ENCODE measurements around the gene ULK1.

The ULK1 gene

DNA sequence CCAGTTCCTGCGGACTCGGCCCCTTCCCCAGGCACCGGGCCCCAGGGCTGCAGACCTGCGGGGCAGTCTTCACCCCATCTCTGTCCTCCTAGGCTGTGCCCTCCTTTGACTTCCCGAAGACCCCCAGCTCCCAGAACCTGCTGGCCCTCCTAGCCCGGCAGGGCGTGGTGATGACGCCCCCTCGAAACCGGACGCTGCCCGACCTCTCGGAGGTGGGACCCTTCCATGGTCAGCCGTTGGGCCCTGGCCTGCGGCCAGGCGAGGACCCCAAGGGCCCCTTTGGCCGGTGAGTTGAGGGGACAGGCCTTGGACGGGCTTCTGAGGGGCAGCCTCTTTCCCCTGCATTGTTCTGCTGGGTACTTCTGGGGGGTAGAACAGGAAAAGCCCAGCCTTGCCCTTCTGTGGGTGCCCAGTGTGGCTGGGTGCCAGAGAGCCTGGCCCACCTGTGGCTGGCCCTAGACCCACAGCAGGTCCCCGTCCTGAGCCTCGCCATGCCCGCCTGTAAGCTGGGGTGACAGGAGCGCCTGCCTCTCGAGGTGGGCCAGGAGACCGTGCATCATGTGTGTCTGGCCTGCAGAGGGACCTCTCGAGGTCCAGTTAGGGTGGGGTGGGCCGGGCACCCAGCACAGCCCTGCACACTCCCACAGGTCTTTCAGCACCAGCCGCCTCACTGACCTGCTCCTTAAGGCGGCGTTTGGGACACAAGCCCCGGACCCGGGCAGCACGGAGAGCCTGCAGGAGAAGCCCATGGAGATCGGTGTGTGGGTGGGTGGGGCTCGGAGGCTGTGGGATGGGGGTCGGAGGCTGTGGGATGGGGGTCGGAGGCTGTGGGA lies 22.1 kb downstream of the ULK1 start:
- TF ChIP-seq, protein P1, sequence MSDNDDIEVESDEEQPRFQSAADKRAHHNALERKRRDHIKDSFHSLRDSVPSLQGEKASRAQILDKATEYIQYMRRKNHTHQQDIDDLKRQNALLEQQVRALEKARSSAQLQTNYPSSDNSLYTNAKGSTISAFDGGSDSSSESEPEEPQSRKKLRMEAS (IDR thresholded peaks at IDR 0.05) = no peak
- TF ChIP-seq CREB1 (IDR thresholded peaks at IDR 0.05; ENCODE audit: low read depth) (no peak), TAF1 (IDR thresholded peaks at IDR 0.05; ENCODE audit: low read depth) (no peak), NFIC (IDR thresholded peaks at IDR 0.05) (no peak), CEBPB (IDR thresholded peaks at IDR 0.05) (no peak), TEAD4 (IDR thresholded peaks at IDR 0.05) (no peak), ZBTB7A (IDR thresholded peaks at IDR 0.05; ENCODE audit: low read depth) (no peak), RAD21 (IDR thresholded peaks at IDR 0.05; ENCODE audit: low read depth) (no peak), EP300 (IDR thresholded peaks at IDR 0.05; ENCODE audit: borderline replicate concordance) (no peak), TCF12 (IDR thresholded peaks at IDR 0.05; ENCODE audit: low read depth) (no peak), EGR1 (IDR thresholded peaks at IDR 0.05) (no peak), FOXM1 (IDR thresholded peaks at IDR 0.05; ENCODE audit: borderline replicate concordance, low read depth) (no peak), YY1 (IDR thresholded peaks at IDR 0.05; ENCODE audit: low read depth) (no peak)
- TF ChIP-seq, protein P2, sequence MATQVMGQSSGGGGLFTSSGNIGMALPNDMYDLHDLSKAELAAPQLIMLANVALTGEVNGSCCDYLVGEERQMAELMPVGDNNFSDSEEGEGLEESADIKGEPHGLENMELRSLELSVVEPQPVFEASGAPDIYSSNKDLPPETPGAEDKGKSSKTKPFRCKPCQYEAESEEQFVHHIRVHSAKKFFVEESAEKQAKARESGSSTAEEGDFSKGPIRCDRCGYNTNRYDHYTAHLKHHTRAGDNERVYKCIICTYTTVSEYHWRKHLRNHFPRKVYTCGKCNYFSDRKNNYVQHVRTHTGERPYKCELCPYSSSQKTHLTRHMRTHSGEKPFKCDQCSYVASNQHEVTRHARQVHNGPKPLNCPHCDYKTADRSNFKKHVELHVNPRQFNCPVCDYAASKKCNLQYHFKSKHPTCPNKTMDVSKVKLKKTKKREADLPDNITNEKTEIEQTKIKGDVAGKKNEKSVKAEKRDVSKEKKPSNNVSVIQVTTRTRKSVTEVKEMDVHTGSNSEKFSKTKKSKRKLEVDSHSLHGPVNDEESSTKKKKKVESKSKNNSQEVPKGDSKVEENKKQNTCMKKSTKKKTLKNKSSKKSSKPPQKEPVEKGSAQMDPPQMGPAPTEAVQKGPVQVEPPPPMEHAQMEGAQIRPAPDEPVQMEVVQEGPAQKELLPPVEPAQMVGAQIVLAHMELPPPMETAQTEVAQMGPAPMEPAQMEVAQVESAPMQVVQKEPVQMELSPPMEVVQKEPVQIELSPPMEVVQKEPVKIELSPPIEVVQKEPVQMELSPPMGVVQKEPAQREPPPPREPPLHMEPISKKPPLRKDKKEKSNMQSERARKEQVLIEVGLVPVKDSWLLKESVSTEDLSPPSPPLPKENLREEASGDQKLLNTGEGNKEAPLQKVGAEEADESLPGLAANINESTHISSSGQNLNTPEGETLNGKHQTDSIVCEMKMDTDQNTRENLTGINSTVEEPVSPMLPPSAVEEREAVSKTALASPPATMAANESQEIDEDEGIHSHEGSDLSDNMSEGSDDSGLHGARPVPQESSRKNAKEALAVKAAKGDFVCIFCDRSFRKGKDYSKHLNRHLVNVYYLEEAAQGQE (IDR thresholded peaks at IDR 0.05; ENCODE audit: low read depth) = no peak
- TF ChIP-seq, protein P3, sequence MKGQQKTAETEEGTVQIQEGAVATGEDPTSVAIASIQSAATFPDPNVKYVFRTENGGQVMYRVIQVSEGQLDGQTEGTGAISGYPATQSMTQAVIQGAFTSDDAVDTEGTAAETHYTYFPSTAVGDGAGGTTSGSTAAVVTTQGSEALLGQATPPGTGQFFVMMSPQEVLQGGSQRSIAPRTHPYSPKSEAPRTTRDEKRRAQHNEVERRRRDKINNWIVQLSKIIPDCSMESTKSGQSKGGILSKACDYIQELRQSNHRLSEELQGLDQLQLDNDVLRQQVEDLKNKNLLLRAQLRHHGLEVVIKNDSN (IDR thresholded peaks at IDR 0.05) = no peak

DNA sequence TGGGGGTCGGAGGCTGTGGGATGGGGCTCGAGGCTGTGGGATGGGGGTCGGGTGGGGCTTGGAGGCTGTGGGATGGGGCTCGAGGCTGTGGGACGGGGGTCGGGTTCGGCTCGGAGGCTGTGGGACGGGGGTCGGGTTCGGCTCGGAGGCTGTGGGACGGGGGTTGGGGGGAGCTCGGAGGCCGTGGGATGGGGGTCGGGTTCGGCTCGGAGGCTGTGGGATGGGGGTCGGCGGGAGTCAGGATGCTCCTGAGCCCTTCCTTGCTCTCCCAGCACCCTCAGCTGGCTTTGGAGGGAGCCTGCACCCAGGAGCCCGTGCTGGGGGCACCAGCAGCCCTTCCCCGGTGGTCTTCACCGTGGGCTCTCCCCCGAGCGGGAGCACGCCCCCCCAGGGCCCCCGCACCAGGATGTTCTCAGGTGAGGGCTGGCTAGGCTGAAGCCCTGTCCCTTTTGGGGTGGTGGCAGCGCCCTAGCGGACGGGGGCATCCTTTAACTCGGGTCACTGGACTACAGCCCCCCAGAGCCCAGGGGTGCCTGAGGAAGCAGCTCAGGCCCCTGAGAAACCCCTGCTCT lies 22.8 kb downstream of the ULK1 start:
- no peak for TF ChIP-seq RAD21 (IDR thresholded peaks at IDR 0.05; ENCODE audit: low read depth)
- no peak for TF ChIP-seq YY1 (IDR thresholded peaks at IDR 0.05; ENCODE audit: low read depth)
- TF ChIP-seq, protein P1 (IDR thresholded peaks at IDR 0.05) = no peak
- no peak for TF ChIP-seq ZBTB7A (IDR thresholded peaks at IDR 0.05; ENCODE audit: low read depth)
- no peak for TF ChIP-seq CEBPB (IDR thresholded peaks at IDR 0.05)
- no peak for TF ChIP-seq NFIC (IDR thresholded peaks at IDR 0.05)
- TF ChIP-seq, protein P2 (IDR thresholded peaks at IDR 0.05; ENCODE audit: low read depth) = no peak
- no peak for TF ChIP-seq TEAD4 (IDR thresholded peaks at IDR 0.05)

DNA sequence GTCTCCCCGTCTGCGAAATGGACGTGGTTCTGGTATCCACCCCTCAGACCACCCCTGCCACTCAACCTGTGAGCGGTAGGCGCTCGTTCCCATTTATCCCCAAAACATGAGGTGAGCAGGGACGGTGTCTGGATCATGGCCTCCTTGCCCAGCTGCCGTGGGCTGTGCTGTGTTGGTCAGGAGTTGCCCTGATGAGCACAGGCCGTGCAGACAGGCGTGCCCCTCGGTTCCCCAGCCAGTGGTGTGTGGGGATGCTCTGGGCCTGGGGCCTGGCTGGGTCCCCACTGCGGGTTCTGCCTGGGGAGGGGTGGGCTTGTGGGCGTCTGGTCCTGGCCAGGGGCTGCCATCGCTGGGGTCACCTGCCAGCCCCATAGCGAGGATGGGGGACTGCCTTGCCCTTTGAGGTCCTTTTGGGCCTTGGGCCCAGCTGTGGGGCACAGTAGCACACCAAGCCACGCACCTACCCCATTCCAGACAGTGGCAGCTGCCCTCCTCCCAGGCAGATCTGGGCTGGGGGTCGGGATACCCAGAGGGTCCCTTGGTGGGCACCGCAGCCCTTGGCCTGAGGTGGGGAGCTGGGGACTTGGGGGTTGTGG lies 23.4 kb downstream of the ULK1 start:
- TF ChIP-seq TAF1 (IDR thresholded peaks at IDR 0.05; ENCODE audit: low read depth) (no peak), CREB1 (IDR thresholded peaks at IDR 0.05; ENCODE audit: low read depth) (no peak)

DNA sequence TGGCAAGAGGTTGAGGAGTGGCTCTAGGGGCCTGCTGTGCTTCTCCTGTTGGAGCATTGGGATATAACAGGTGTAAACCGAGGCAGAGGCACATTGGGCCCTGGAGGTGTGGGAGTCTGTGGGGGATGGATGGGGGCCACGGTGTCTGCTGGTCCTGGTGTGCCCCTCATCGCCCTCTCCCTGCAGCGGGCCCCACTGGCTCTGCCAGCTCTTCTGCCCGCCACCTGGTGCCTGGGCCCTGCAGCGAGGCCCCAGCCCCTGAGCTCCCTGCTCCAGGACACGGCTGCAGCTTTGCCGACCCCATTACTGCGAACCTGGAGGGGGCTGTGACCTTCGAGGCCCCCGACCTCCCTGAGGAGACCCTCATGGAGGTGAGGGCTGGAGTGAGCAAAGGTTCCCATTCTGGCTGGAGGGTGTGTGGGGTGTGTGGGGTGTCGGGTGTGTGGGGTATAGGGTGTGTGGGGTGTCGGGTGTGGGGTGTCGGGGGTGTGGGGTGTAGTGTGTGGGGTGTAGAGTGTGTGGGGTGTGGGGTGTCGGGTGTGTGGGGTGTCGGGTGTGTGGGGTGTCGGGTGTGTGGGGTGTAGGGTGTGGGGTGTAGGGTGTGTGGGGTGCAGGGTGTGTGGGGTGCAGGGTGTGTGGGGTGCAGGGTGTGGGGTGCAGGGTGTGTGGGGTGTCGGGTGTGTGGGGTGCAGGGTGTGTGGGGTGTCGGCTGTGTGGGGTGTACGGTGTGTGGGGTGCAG lies 24.1 kb downstream of the ULK1 start:
- TF ChIP-seq, protein P3 (IDR thresholded peaks at IDR 0.05) = no peak
- no peak for TF ChIP-seq YY1 (IDR thresholded peaks at IDR 0.05; ENCODE audit: low read depth)
- no peak for TF ChIP-seq CREB1 (IDR thresholded peaks at IDR 0.05; ENCODE audit: low read depth)

DNA sequence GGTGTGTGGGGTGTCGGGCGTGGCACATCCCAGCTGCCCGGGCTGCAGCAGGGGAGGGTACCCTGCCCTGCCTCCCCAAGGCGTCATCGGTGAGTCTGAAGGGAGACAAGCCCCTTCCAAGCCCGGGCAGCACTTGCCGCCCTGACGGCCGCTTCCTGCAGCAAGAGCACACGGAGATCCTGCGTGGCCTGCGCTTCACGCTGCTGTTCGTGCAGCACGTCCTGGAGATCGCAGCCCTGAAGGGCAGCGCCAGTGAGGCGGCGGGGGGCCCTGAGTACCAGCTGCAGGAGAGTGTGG lies 24.6 kb downstream of the ULK1 start:
- no peak for TF ChIP-seq CREB1 (IDR thresholded peaks at IDR 0.05; ENCODE audit: low read depth)
- TF ChIP-seq RAD21 (IDR thresholded peaks at IDR 0.05; ENCODE audit: low read depth) = no peak
- TF ChIP-seq, protein P2 (IDR thresholded peaks at IDR 0.05; ENCODE audit: low read depth) = no peak
- no peak for TF ChIP-seq FOXM1 (IDR thresholded peaks at IDR 0.05; ENCODE audit: borderline replicate concordance, low read depth)
- TF ChIP-seq EGR1 (IDR thresholded peaks at IDR 0.05) = no peak
- TF ChIP-seq, protein P3 (IDR thresholded peaks at IDR 0.05) = no peak
- no peak for TF ChIP-seq NFIC (IDR thresholded peaks at IDR 0.05)
- no peak for TF ChIP-seq YY1 (IDR thresholded peaks at IDR 0.05; ENCODE audit: low read depth)
- no peak for TF ChIP-seq ZBTB7A (IDR thresholded peaks at IDR 0.05; ENCODE audit: low read depth)
- no peak for TF ChIP-seq TAF1 (IDR thresholded peaks at IDR 0.05; ENCODE audit: low read depth)
- no peak for TF ChIP-seq TCF12 (IDR thresholded peaks at IDR 0.05; ENCODE audit: low read depth)
- TF ChIP-seq EP300 (IDR thresholded peaks at IDR 0.05; ENCODE audit: borderline replicate concordance) = no peak
- TF ChIP-seq CEBPB (IDR thresholded peaks at IDR 0.05) = no peak
- TF ChIP-seq, protein P1 (IDR thresholded peaks at IDR 0.05) = no peak
